Lower leg skin (tissue), 4 donors: Measurements from ENCODE around the gene PPP2R2B. TPM values are rescaled to one million over a fixed set of nuclear protein-coding genes. Genes with fewer than 3 reads are reported as not detected.

Source experiments
- DNase-seq, 2 donors: peaks; one replicate each; pipeline ENCODE4 v3.0.0-alpha.2; 2019; ENCODE audit warnings: low spot score in 2 of 2
- H3K4me3 ChIP-seq: fragments of 200-600 bp; sonication (generic); 2 replicates; pipeline ENCODE4 v1.5.1; 2017; ENCODE audit warnings: mild to moderate bottlenecking, low read depth; ENCODE audit not compliant: poor library complexity, severe bottlenecking
- CTCF ChIP-seq, 3 donors: fragments of 450-650 bp; IDR thresholded peaks; one replicate each; pipeline ENCODE4 v1.5.1; 2016; ENCODE audit warnings: antibody characterized with exemption in 3 of 3, mild to moderate bottlenecking in 3 of 3, moderate library complexity in 2 of 3
- POLR2A ChIP-seq, 2 donors: fragments of 450-650 bp; IDR thresholded peaks; one replicate each; pipeline ENCODE4 v1.6.1; 2016 to 2017; ENCODE audit warnings: antibody characterized with exemption in 2 of 2, mild to moderate bottlenecking in 1 of 2, moderate library complexity in 1 of 2
- WGBS, 2 donors: methylation state at CpG; one replicate each; pipeline ENCODE4 v1.1.5; 2018; 5-methylcytosine and 5-hydroxymethylcytosine counted together
- intact Hi-C: fragments of 100-400 bp; cut with DNase I; formaldehyde crosslinking; loops from one replicate; pipeline ENCODE4 v1.15.0; 2023; ENCODE audit warnings: low total_unique reads
- total RNA-seq, 4 donors: library from RNA; depleted of rRNA; stranded (reverse); fragments of >200 nt; gene quantifications; one replicate each; pipeline ENCODE4 v1.1.0, GENCODE V29; 2016

Gene PPP2R2B
- total RNA-seq, 4 donors from 2014 or later = 3.7 to 8.4 (median 4.5) TPM

GRCh38 chr5:146683861-146684260 is 194.7 kb downstream of the PPP2R2B start:
- 64 to 73% methylated on average over 5 of the region's 5 CpGs for WGBS, 2 donors
- intact Hi-C loops = no loop called here
- H3K4me3 ChIP-seq = no peak overlapping the region
- TF ChIP-seq CTCF (IDR thresholded peaks at IDR 0.05) (no peak), POLR2A (IDR thresholded peaks at IDR 0.05) (no peak)
- DNase-seq = no peak

DNA sequence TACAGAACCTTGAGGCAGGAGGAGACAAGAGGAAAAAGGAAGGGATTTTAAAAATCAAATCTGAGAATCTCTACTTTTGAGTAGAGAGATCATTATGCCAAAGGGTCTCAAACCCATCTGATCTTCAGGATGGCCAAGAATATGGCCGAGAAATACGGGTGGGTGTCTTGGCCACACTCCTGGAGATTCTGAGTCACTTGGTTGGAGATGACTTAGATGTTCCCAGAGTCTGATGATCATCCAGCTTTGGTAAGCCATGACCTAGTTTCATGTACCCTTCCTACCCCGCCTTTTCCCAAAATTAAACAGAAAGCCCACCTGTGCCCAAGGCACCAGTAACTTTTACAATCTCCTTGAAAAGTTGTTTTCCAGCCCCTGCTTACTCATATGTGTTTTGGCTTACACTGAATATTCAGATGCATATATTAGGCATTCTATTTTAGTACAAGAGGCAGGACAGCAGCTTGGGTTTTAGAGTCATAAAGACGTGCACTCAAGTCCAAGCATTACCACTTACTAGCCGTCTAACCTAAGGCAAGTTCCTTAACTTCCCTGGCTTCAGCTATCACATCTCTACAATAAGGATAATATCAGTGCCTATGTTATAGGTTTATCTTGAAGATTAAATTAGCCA is 195.5 kb downstream of the PPP2R2B start:
- DNase-seq = no peak
- intact Hi-C loops = no loop called here
- TF ChIP-seq CTCF (IDR thresholded peaks at IDR 0.05) = no peak
- no peak for TF ChIP-seq POLR2A (IDR thresholded peaks at IDR 0.05)
- no peak overlapping the region for H3K4me3 ChIP-seq
- WGBS, 2 donors = 42 to 45% methylated on average over 5 of the region's 5 CpGs

GRCh38 chr5:146681585-146682105 is 196.9 kb downstream of the PPP2R2B start:
- no peak for TF ChIP-seq POLR2A (IDR thresholded peaks at IDR 0.05)
- TF ChIP-seq CTCF (IDR thresholded peaks at IDR 0.05) = no peak
- no peak for DNase-seq
- intact Hi-C loops = no loop called here
- 40 to 42% methylated on average over 2 of the region's 2 CpGs for WGBS, 2 donors
- H3K4me3 ChIP-seq = no peak overlapping the region

- 44 to 49% methylated on average over 9 of the region's 9 CpGs for WGBS, 2 donors
- intact Hi-C loops = no loop called here
- no peak overlapping the region for H3K4me3 ChIP-seq
- no peak for DNase-seq
- TF ChIP-seq POLR2A (IDR thresholded peaks at IDR 0.05) = no peak
- TF ChIP-seq CTCF (IDR thresholded peaks at IDR 0.05) = no peak
These were observed 197.5 kb downstream of the PPP2R2B start for GRCh38 chr5:146680846-146681584.

- WGBS, 2 donors = 50 to 52% methylated on average over 4 of the region's 4 CpGs
- no peak for DNase-seq
- TF ChIP-seq POLR2A (IDR thresholded peaks at IDR 0.05) (no peak), CTCF (IDR thresholded peaks at IDR 0.05) (no peak)
These were observed 202.9 kb downstream of the PPP2R2B start for GRCh38 chr5:146675636-146676035.

More at GRCh38 chr5:146675636-146676035, 202.9 kb downstream of the PPP2R2B start:
- no peak overlapping the region for H3K4me3 ChIP-seq
- intact Hi-C loops = no loop called here
